NCI-H82 (cell line): Measurements from ENCODE around the gene UNG.

Source experiments
- DNase-seq: peaks from one replicate; lab custom pipeline; 2025; lab: John Stamatoyannopoulos, UW

The UNG gene

DNA sequence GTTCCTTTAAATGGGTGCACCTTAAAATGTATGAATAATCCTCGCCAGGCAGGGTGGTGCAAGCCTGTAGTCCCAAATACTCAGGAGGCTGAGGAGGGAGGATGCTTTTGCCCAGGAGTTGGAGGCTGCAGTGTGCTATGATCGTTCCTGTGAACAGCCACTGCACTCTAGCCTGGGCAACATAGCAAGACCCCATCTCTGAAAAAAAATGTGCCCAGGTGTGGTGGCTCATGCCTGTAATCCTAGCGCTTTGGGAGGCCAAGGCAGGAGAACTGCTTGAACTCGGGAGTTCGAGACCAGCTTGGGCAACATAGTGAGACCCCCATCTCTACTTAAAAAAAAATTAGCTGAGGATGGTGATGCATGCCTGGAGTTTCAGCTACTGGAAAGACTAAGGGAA, 58.6 kb downstream of the UNG start:
- DNase-seq: no peak

DNA sequence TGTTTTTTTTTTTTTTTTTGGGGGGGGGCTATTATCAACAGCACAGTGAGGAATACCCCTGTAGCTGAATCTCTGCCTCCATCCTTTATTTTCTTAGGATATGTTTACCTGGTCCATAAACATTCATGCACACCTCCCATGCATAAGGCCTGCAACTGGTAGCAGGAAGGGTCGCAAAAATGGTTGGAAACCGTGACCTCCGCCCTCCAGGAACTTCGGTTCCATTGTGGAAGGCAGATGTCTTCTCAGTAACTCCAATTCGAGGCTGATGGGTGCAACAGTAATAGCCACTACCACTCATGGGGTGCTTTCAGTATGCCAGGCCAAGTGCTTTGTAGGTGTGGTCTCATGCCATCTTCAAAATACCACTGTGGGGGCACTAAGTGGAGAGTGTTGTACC, 59.2 kb downstream of the UNG start:
- no peak for DNase-seq

DNA sequence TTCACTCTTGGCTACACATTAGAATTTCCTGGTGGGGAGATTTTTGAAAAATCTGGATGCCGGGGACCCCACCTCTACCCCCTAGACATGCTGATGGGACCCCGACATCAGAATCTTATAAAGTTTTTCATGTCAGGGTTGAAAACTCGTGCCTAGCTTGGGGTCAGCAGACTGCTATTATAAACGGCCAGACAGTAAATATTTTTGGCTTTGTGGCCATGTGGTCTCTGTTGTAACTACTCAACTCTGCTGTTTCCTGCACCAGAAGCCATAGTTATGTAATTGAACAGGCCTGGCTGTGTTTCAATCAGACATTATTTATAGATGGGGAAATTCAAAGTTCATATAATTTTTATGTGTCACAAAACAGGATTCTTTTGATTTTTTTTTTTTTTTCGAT, 60.6 kb downstream of the UNG start:
- no peak for DNase-seq

DNA sequence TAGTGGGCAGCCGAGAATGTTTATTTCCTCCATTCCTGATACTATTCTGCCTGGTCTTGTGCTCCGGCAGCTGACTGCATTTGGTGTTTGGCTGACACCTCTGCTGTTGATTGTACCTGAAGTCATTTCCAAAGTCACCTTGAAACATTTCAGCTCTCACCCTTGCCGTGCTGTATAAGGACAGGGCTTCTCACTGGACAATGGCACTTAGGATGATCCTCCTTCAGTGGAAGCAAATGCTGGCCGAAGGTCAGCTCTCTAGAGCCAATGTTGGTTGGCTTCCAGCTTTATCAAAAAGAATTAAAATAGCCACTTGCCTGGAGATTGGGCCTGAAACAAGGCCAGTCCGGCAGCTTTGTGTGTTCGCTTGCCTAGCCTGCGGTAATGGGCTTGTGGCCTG, 63.0 kb downstream of the UNG start:
- DNase-seq: no peak
